ENCODE data around the gene CHRNA4.

The CHRNA4 gene

DNA sequence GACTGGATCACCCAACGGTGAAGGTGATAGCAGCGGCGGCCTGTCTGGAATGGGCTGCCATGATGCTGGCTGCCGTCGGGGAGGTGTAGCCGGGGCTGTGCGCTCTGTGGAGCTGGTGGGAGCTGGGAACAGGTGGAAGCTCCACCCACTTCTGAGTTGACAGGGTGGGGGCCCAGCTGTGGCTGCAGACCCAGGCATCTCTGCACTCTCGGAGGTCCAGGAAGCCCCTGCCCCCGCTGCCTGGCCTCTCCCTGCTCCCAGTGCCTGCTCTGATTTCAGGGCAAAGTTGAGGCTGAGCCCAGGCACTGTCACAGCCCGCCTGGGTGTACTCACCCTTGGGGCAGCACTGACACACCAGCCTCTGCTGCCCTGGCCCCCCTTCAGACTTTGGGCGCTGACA is 18.1 kb upstream of the CHRNA4 start:
- no peak for DNase-seq (ENCODE audit: extremely low spot score)
- CTCF ChIA-PET, result no interaction called here
- POLR2A ChIA-PET, result no interaction called here

DNA sequence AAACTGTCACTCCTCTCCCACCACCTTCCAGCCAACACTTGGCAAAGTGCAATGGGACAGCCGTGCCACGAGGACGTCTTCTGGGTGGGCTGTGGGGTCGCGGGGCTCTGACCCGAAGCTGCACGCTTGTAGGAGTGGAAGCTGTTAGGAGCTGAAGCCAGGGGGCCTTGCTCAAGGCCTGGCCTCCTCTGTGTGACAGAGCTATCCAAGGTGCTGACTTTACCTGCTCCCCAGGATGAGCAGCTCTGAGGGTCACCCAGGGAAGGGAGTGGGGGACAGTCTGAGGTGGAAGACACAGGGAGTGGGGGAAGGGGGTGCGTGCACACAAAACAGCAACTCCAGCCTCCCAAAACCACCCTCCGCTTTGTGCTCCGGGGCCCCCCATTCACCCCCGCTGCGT is 17.5 kb upstream of the CHRNA4 start:
- ChIA-PET CTCF (interaction anchor here (1.0 to 1.1 kb wide), 2 partner anchors 10 to 32 kb away, joined by 4 to 5 read pairs; no protein-coding TSS in a partner anchor), POLR2A (no interaction called here)
- no peak for DNase-seq (ENCODE audit: extremely low spot score)
- TF ChIP-seq FOXM1 (IDR thresholded peaks at IDR 0.05; ENCODE audit: borderline replicate concordance) (no peak), SP1 (IDR thresholded peaks at IDR 0.05) (no peak), PKNOX1 (IDR thresholded peaks at IDR 0.05) (no peak), ZNF384 (IDR thresholded peaks at IDR 0.05) (no peak), FOXA1 (IDR thresholded peaks at IDR 0.05) (no peak), FOXK2 (IDR thresholded peaks at IDR 0.05) (no peak), CTBP1 (IDR thresholded peaks at IDR 0.05; ENCODE audit: borderline replicate concordance) (no peak), LEF1 (IDR thresholded peaks at IDR 0.05; ENCODE audit: borderline replicate concordance) (no peak), NFRKB (IDR thresholded peaks at IDR 0.05) (no peak), ELF4 (IDR thresholded peaks at IDR 0.05) (no peak), TARDBP (IDR thresholded peaks at IDR 0.05) (no peak), SUZ12 (IDR thresholded peaks at IDR 0.05) (no peak), HDGF (IDR thresholded peaks at IDR 0.05; ENCODE audit: borderline replicate concordance) (no peak), ARNT (IDR thresholded peaks at IDR 0.05) (no peak), L3MBTL2 (conservative IDR thresholded peaks at IDR 0.05) (no peak), BHLHE40 (IDR thresholded peaks at IDR 0.05; ENCODE audit: borderline replicate concordance) (no peak)

More for the DNA sequence above, 18.1 kb upstream of the CHRNA4 start:
- TF ChIP-seq BHLHE40 (IDR thresholded peaks at IDR 0.05; ENCODE audit: borderline replicate concordance) (no peak), ELF4 (IDR thresholded peaks at IDR 0.05) (no peak), ARNT (IDR thresholded peaks at IDR 0.05) (no peak), NFRKB (IDR thresholded peaks at IDR 0.05) (no peak), FOXM1 (IDR thresholded peaks at IDR 0.05; ENCODE audit: borderline replicate concordance) (no peak), HDGF (IDR thresholded peaks at IDR 0.05; ENCODE audit: borderline replicate concordance) (no peak), SP1 (IDR thresholded peaks at IDR 0.05) (no peak), L3MBTL2 (conservative IDR thresholded peaks at IDR 0.05) (no peak), FOXA1 (IDR thresholded peaks at IDR 0.05) (no peak), LEF1 (IDR thresholded peaks at IDR 0.05; ENCODE audit: borderline replicate concordance) (no peak), CTBP1 (IDR thresholded peaks at IDR 0.05; ENCODE audit: borderline replicate concordance) (no peak), PKNOX1 (IDR thresholded peaks at IDR 0.05) (no peak), FOXK2 (IDR thresholded peaks at IDR 0.05) (no peak), ZNF384 (IDR thresholded peaks at IDR 0.05) (no peak)

DNA sequence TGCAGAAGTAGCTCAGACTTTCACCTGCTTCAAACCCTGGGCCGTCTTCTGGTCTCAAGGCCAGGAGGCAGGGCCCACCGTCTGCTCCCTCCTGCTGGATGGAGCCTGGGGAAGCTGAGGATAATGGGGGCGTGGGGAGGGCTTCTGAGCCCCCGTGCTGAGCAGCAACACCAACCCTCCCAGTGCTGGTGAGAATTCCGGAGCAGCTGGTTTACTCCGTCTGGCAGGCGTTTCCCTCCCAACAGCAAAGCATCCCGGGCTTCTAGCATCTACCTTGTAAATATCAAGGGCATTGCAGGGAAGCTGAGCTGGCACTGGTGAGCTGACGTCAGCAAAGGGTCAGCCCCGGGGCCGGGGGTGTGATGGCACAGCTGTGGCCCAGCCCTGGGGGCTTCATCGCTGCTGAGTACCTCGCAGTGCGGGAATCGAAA is 16.8 kb upstream of the CHRNA4 start:
- DNase-seq (ENCODE audit: extremely low spot score), result no peak
- TF ChIP-seq SUZ12 (IDR thresholded peaks at IDR 0.05) (no peak), L3MBTL2 (conservative IDR thresholded peaks at IDR 0.05) (no peak)
- POLR2A ChIA-PET, result no interaction called here
- CTCF ChIA-PET, result interaction anchor here (1.0 to 1.6 kb wide), 4 partner anchors 10 to 155 kb away, joined by 4 to 18 read pairs (median 4); no protein-coding TSS in a partner anchor

- ChIA-PET POLR2A (no interaction called here), CTCF (interaction anchor here (1.6 kb wide), 2 partner anchors 67 to 154 kb away, joined by 4 to 18 read pairs; no protein-coding TSS in a partner anchor)
- peak; percentile 36 for DNase-seq (ENCODE audit: extremely low spot score)
Measured at GRCh38 chr20:63377256-63377941, 16.2 kb upstream of the CHRNA4 start.

GRCh38 chr20:63376283-63377250 is 15.4 kb upstream of the CHRNA4 start:
- TF ChIP-seq NFRKB (IDR thresholded peaks at IDR 0.05) (no peak), SP1 (IDR thresholded peaks at IDR 0.05) (no peak), L3MBTL2 (conservative IDR thresholded peaks at IDR 0.05) (no peak), ZNF384 (IDR thresholded peaks at IDR 0.05) (no peak), CTBP1 (IDR thresholded peaks at IDR 0.05; ENCODE audit: borderline replicate concordance) (no peak), TARDBP (IDR thresholded peaks at IDR 0.05) (no peak), SUZ12 (IDR thresholded peaks at IDR 0.05) (no peak)
- CTCF ChIA-PET, result interaction anchor here (1.6 kb wide), 2 partner anchors 67 to 153 kb away, joined by 4 to 18 read pairs; no protein-coding TSS in a partner anchor
- no peak for DNase-seq (ENCODE audit: extremely low spot score)
- POLR2A ChIA-PET, result no interaction called here

More at GRCh38 chr20:63377256-63377941, 16.2 kb upstream of the CHRNA4 start:
- no peak for TF ChIP-seq ELF4 (IDR thresholded peaks at IDR 0.05)
- TF ChIP-seq HDGF (IDR thresholded peaks at IDR 0.05; ENCODE audit: borderline replicate concordance), result no peak
- TF ChIP-seq SUZ12 (IDR thresholded peaks at IDR 0.05), result no peak
- peak; percentile 64 for TF ChIP-seq L3MBTL2 (conservative IDR thresholded peaks at IDR 0.05)
- peak; percentile 53 for TF ChIP-seq BHLHE40 (IDR thresholded peaks at IDR 0.05; ENCODE audit: borderline replicate concordance)

DNA sequence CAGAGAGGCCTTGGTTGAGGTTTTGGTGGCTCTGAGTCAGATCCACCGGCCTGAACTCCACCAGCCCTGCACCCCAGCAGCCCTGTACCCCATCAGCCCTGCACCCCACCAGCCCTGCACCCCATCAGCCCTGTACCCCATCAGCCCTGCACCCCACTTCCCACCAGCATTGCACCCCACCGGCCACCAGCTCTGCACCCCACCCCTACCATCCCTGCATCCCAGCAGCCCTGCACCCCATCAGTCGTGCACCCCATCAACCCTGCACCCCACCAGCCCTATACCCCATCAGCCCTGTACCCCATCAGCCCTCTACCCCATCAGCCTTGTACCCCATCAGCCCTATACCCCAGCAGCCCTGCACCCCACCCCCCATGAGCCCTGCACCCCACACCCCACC is 14.3 kb upstream of the CHRNA4 start:
- TF ChIP-seq ZNF384 (IDR thresholded peaks at IDR 0.05) (no peak), FOXK2 (IDR thresholded peaks at IDR 0.05) (no peak), SUZ12 (IDR thresholded peaks at IDR 0.05) (no peak), ELF4 (IDR thresholded peaks at IDR 0.05) (no peak), L3MBTL2 (conservative IDR thresholded peaks at IDR 0.05) (no peak), TARDBP (IDR thresholded peaks at IDR 0.05) (no peak)
- ChIA-PET POLR2A (no interaction called here), CTCF (no interaction called here)
- no peak for DNase-seq (ENCODE audit: extremely low spot score)
